Mucosa of descending colon (tissue), 3 donors: ENCODE results near the gene PRR33. TPM values are rescaled to one million over a fixed set of nuclear protein-coding genes. Genes with fewer than 3 reads are reported as not detected.

Source experiments
- ATAC-seq: fragments of 200-7000 bp; cut with Tn5 transposase; one replicate; pipeline ENCODE4 v1.9.1; 2020; ENCODE audit warnings: mild to moderate bottlenecking, moderate library complexity
- DNase-seq, 3 donors: peaks; one replicate each; pipeline ENCODE4 v3.0.0-alpha.2; 2020
- H3K36me3 ChIP-seq: fragments of 200-600 bp; one replicate; pipeline ENCODE4 v1.8.0; 2021; ENCODE audit warnings: low read depth, mild to moderate bottlenecking
- H3K4me1 ChIP-seq: fragments of 200-600 bp; one replicate; pipeline ENCODE4 v1.8.0; 2021; ENCODE audit warnings: low read depth, mild to moderate bottlenecking
- H3K4me3 ChIP-seq: fragments of 200-600 bp; one replicate; pipeline ENCODE4 v1.8.0; 2021; ENCODE audit warnings: mild to moderate bottlenecking
- H3K9me3 ChIP-seq: fragments of 200-600 bp; one replicate; pipeline ENCODE4 v1.8.0; 2021; ENCODE audit warnings: mild to moderate bottlenecking
- CTCF ChIP-seq: fragments of 200-600 bp; IDR thresholded peaks from one replicate; pipeline ENCODE4 v1.8.0; 2022; ENCODE audit warnings: antibody characterized with exemption, mild to moderate bottlenecking
- intact Hi-C, 2 donors: fragments of 100-400 bp; cut with DNase I in 1 of 2; cut with micrococcal nuclease in 1 of 2; formaldehyde crosslinking; loops; one replicate each; pipeline versions ENCODE4 v1.11.0 to v1.11.1; 2022; cut with DNase I, micrococcal nuclease
- total RNA-seq, 3 donors: library from RNA; stranded (reverse); fragmentation: NEBNext Ultra II Directional in 2 of 3; extraction: Animal tissue kit (Norgen Biotek cat#: 25700) in 2 of 3; gene quantifications; one replicate each; pipeline versions ENCODE4 v1.2.1 to v1.2.4, GENCODE V29; 2021 to 2023
- donor health status: DM: no; HTN: no; CAD: no; lungs with moderate emphysema.
- donor health status: DM: no; HTN: no; CAD: no.
- donor health status: DM: no; HTN: yes; CAD: no.

Gene PRR33
- total RNA-seq, 3 donors from 2014 or later = not detected

GRCh38 chr11:1929621-1930461 lies 38.1 kb upstream of the PRR33 start:
- ATAC-seq (no peak), DNase-seq (peak in 1 of 3 donors; percentile 17)
- intact Hi-C loops = no loop called here

GRCh38 chr11:1928891-1929541 lies 37.3 kb upstream of the PRR33 start:
- Histone ChIP-seq H3K36me3 (no peaks in the 10 kb centered on the region), H3K4me3 (no peak overlapping the region), H3K4me1 (no peaks in the 10 kb centered on the region), H3K9me3 (no peaks in the 10 kb centered on the region)
- intact Hi-C loops = no loop called here
- TF ChIP-seq CTCF = no peak
- ATAC-seq (no peak), DNase-seq (no peak)

More at GRCh38 chr11:1929621-1930461, 38.1 kb upstream of the PRR33 start:
- Histone ChIP-seq H3K4me1 (no peaks in the 10 kb centered on the region), H3K9me3 (no peaks in the 10 kb centered on the region), H3K36me3 (no peaks in the 10 kb centered on the region), H3K4me3 (no peak overlapping the region)
- no peak for TF ChIP-seq CTCF

GRCh38 chr11:1928470-1928890 lies 36.8 kb upstream of the PRR33 start:
- DNase-seq (no peak), ATAC-seq (no peak)
- intact Hi-C loops = no loop called here
- Histone ChIP-seq H3K4me1 (no peaks in the 10 kb centered on the region), H3K9me3 (no peaks in the 10 kb centered on the region), H3K36me3 (no peaks in the 10 kb centered on the region), H3K4me3 (no peak overlapping the region)
- no peak for TF ChIP-seq CTCF

GRCh38 chr11:1927848-1928469 lies 36.3 kb upstream of the PRR33 start:
- DNase-seq = no peak
- no peak for TF ChIP-seq CTCF
- Histone ChIP-seq H3K9me3 (no peaks in the 10 kb centered on the region), H3K4me1 (no peaks in the 10 kb centered on the region), H3K4me3 (no peak overlapping the region), H3K36me3 (no peaks in the 10 kb centered on the region)
- intact Hi-C loops = no loop called here
- no peak for ATAC-seq

- Histone ChIP-seq H3K36me3 (no peaks in the 10 kb centered on the region), H3K4me3 (no peak overlapping the region), H3K9me3 (no peaks in the 10 kb centered on the region), H3K4me1 (no peaks in the 10 kb centered on the region)
- intact Hi-C loops = no loop called here
- TF ChIP-seq CTCF = no peak
- DNase-seq = peak in 1 of 3 donors; percentile 55
- ATAC-seq = no peak
Observed at GRCh38 chr11:1927026-1927847, 35.5 kb upstream of the PRR33 start.
